Suprapubic skin (tissue), 2 donors: ENCODE measurements around the gene DHCR7.

Experiments used
- EP300 ChIP-seq: sonication (generic); formaldehyde crosslinking; IDR thresholded peaks from one replicate; pipeline ENCODE4 v1.6.1; 2017; ENCODE audit warnings: antibody characterized with exemption
- POLR2A ChIP-seq, 2 donors: fragments of 450-650 bp; IDR thresholded peaks; one replicate each; pipeline ENCODE4 v1.6.1; 2017; ENCODE audit warnings: antibody characterized with exemption in 2 of 2, mild to moderate bottlenecking in 2 of 2, moderate library complexity in 2 of 2

DNA sequence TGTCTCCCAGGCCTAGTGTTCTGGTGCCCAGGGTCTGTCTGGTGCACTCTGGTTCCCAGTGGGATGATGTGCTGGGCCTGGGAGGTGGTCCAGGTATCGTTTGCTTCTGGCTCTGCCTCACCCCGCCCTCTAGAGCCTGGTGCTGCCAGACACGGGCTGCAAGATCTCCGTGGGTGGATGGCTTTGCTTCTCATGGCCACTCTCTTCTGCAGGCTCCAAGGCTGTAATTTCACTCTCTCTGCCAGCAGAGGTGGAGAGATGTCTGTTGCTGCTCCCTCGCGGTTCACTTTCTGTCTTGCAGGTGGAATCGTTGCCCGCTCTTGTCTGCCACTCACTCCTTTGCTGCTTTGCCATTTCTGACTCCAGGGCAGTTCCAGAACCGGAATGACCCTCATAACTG is 18.2 kb upstream of the DHCR7 start:
- TF ChIP-seq POLR2A (IDR thresholded peaks at IDR 0.05) (no peak), EP300 (no peak)
